Measurements from ENCODE around the gene ZNF607. TPM values are rescaled to one million over a fixed set of nuclear protein-coding genes. Genes with fewer than 3 reads are reported as not detected.
"Not testable (repeated sequence)": the region's sequence is repeated elsewhere in the genome, so short reads cannot be mapped to it uniquely, and the experiment has no call there.

Gene ZNF607
- total RNA-seq, 1 donor from 2014 or later: 6.8 TPM

DNA sequence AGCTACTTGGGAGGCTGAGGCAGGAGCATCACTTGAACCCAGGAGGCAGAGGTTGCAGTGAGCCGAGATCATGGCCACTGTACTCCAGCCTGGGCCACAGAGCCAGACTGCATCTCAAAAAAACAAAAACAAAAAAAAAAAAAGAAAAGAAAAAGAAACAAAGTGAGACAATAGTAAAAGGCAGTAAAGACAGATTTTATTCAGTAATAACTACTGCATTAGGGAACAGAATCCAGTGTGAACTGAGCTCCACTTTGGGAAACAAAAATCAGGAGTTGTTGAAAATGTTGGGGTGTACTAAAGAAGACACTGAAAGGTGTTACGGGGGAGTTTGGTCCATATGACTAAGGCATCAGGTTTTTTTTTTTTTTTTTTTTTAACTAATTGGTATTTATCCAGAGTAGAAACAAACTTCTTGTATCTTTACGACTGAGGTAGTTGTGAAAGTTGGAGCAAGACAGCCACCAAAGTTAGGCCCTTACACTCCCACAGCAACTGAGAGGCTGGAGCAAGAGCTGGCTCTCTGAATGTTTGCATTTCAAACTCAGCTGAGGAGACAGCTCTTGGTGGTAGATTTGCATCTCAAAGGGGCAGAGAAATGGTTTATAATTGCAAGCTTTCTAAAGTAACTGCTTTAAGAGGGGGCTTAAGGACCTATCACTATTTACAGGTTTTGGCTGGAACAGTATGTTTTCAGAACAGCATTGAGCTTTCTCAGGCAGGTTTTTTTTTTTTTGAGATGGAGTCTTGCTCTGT, 24.2 kb downstream of the ZNF607 start:
- no peaks in the 10 kb centered on the region for H3K27me3 Mint-ChIP-seq (ENCODE audit: low read depth)
- no peak for DNase-seq (ENCODE audit: low spot score)
- H3K9me3 Mint-ChIP-seq (ENCODE audit: low read depth): peaks cover 36% of the 10 kb centered on the region
- H3K36me3 Mint-ChIP-seq (ENCODE audit: low read depth): peaks cover 28% of the 10 kb centered on the region
- TF ChIP-seq CTCF (IDR thresholded peaks at IDR 0.05): no peak
- H3K4me1 Mint-ChIP-seq (ENCODE audit: low read depth): peaks cover 11% of the 10 kb centered on the region
- no peak overlapping the region for H3K27ac Mint-ChIP-seq (ENCODE audit: unreplicated experiment)
- no peak overlapping the region for H3K4me3 Mint-ChIP-seq (ENCODE audit: unreplicated experiment)

DNA sequence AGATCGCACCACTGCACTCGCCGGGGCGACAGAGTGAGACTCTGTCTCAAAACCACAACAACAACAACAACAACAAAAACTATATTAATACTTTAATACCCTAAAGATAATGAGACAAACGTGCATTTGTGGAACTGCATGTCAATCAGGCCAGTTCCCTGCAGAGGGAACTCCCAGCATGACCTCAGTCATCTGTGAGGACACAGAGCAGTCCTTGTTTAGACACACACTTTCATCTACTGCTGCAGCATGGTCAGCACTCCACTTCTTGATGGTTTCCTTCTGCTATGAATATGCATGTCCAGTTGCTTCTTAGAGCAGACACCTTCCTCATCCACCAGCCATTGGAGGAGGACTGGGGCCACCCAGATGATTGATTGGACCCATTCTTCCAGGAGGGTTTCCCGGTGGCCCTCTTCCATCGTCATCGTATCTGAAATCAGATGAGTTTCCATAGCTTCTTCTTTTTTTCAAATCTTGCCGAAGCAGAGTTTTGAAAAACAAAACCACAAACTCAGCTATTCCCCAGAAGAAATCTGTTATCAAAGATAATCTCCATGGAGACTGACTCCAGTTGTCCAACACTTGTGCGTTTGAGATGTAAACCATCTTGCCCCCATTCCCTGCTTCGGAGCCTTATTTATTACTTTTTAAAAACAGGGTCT, 26.5 kb downstream of the ZNF607 start:
- Mint-ChIP-seq H3K27ac (ENCODE audit: unreplicated experiment) (no peak overlapping the region), H3K9me3 (ENCODE audit: low read depth) (peaks cover 17% of the 10 kb centered on the region), H3K27me3 (ENCODE audit: low read depth) (no peaks in the 10 kb centered on the region), H3K36me3 (ENCODE audit: low read depth) (peaks cover 12% of the 10 kb centered on the region), H3K4me1 (ENCODE audit: low read depth) (peaks cover 11% of the 10 kb centered on the region), H3K4me3 (ENCODE audit: unreplicated experiment) (peak overlapping the region; percentile 22)
- no peak for TF ChIP-seq CTCF (IDR thresholded peaks at IDR 0.05)
- DNase-seq (ENCODE audit: low spot score): no peak

- Mint-ChIP-seq H3K36me3 (ENCODE audit: low read depth) (peaks cover 7% of the 10 kb centered on the region), H3K9me3 (ENCODE audit: low read depth) (peaks cover 9% of the 10 kb centered on the region), H3K27ac (ENCODE audit: unreplicated experiment) (peak overlapping the region; percentile 92), H3K4me3 (ENCODE audit: unreplicated experiment) (peak overlapping the region; percentile 94), H3K27me3 (ENCODE audit: low read depth) (no peaks in the 10 kb centered on the region), H3K4me1 (ENCODE audit: low read depth) (peaks cover 11% of the 10 kb centered on the region)
- TF ChIP-seq CTCF (IDR thresholded peaks at IDR 0.05): peak; percentile 52
- peak; percentile 95 for DNase-seq (ENCODE audit: low spot score)
These were observed 27.6 kb downstream of the ZNF607 start for GRCh38 chr19:37691881-37692504.

- peaks cover 29% of the 10 kb centered on the region for H3K9me3 Mint-ChIP-seq (ENCODE audit: low read depth)
- DNase-seq (ENCODE audit: low spot score): no peak
- H3K4me1 Mint-ChIP-seq (ENCODE audit: low read depth): no peaks in the 10 kb centered on the region
- no peaks in the 10 kb centered on the region for H3K27me3 Mint-ChIP-seq (ENCODE audit: low read depth)
- H3K27ac Mint-ChIP-seq (ENCODE audit: unreplicated experiment): no peak overlapping the region
- no peak overlapping the region for H3K4me3 Mint-ChIP-seq (ENCODE audit: unreplicated experiment)
- peaks cover 21% of the 10 kb centered on the region for H3K36me3 Mint-ChIP-seq (ENCODE audit: low read depth)
- no peak for TF ChIP-seq CTCF (IDR thresholded peaks at IDR 0.05)
These were observed 36.0 kb downstream of the ZNF607 start for GRCh38 chr19:37683520-37683919.

GRCh38 chr19:37669450-37669914, 50.1 kb downstream of the ZNF607 start:
- Mint-ChIP-seq H3K36me3 (ENCODE audit: low read depth) (peaks cover 38% of the 10 kb centered on the region), H3K27me3 (ENCODE audit: low read depth) (no peaks in the 10 kb centered on the region), H3K4me3 (ENCODE audit: unreplicated experiment) (no peak overlapping the region), H3K4me1 (ENCODE audit: low read depth) (no peaks in the 10 kb centered on the region), H3K9me3 (ENCODE audit: low read depth) (peaks cover 50% of the 10 kb centered on the region), H3K27ac (ENCODE audit: unreplicated experiment) (no peak overlapping the region)
- no peak for DNase-seq (ENCODE audit: low spot score)
- no peak for TF ChIP-seq CTCF (IDR thresholded peaks at IDR 0.05)

- not testable (repeated sequence) for H3K27me3 Mint-ChIP-seq (ENCODE audit: low read depth); H3K36me3 Mint-ChIP-seq (ENCODE audit: low read depth); H3K27ac Mint-ChIP-seq (ENCODE audit: unreplicated experiment); DNase-seq (ENCODE audit: low spot score); H3K4me3 Mint-ChIP-seq (ENCODE audit: unreplicated experiment)
- peaks cover 33% of the 10 kb centered on the region for H3K9me3 Mint-ChIP-seq (ENCODE audit: low read depth)
- H3K4me1 Mint-ChIP-seq (ENCODE audit: low read depth): peaks cover 20% of the 10 kb centered on the region
These were observed 62.4 kb downstream of the ZNF607 start for GRCh38 chr19:37657157-37657556.
